ENCODE measurements around the gene LAMA2.

DNA sequence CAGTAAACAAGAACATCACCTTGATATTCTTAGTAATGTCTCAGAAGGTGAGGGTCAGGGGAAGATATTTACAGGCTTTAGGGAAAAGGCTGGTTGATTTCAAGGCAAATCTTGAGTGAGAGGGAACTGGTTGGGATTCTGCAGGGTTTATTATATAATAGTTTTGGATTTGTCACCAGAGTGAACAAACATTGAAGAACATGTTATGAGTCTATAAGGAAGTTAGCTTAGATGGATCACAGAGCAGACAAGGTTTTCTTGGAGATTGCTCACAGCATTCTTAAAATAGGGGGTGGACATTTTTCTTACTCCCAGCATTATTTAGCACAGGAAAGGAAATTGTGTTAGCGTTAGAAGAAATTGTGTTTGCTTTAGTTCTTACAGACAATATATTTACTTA, 324.9 kb downstream of the LAMA2 start:
- TF ChIP-seq POLR2AphosphoS5 (IDR thresholded peaks at IDR 0.05; ENCODE audit: borderline replicate concordance, low read depth, low read length) (no peak), EZH2 (IDR thresholded peaks at IDR 0.05) (no peak)

Measured in SK-N-MC (cell line).